H9 (cell line): ENCODE measurements around the gene MS4A4A. TPM values are rescaled to one million over a fixed set of nuclear protein-coding genes. Genes with fewer than 3 reads are reported as not detected.

Experiments used
- DNase-seq: peaks from one replicate; pipeline ENCODE4 v3.0.0-alpha.2; 2017
- H2AFZ ChIP-seq: one replicate; pipeline ENCODE4 v1.6.1; 2013; ENCODE audit warnings: mild to moderate bottlenecking, low read length, control low read depth, moderate library complexity
- H2AK5ac ChIP-seq: 2 replicates; pipeline ENCODE4 v1.6.1; 2013; ENCODE audit warnings: low read length, control low read depth, mixed read lengths; ENCODE audit not compliant: insufficient read length
- H2BK120ac ChIP-seq: one replicate; pipeline ENCODE4 v1.6.1; 2013; ENCODE audit warnings: low read depth, mild to moderate bottlenecking, low read length, control low read depth, inconsistent platforms; ENCODE audit not compliant: poor library complexity, severe bottlenecking
- H2BK12ac ChIP-seq: 2 replicates; pipeline ENCODE4 v1.6.1; 2013; ENCODE audit warnings: low read length, control low read depth, mixed read lengths, low read depth; ENCODE audit not compliant: insufficient read length
- H2BK15ac ChIP-seq: 2 replicates; pipeline ENCODE4 v1.6.1; 2013; ENCODE audit warnings: low read depth, low read length, control low read depth
- H2BK20ac ChIP-seq: one replicate; pipeline ENCODE4 v1.6.1; 2013; ENCODE audit warnings: low read depth, mild to moderate bottlenecking, low read length, control low read depth, inconsistent platforms; ENCODE audit not compliant: poor library complexity, severe bottlenecking
- H2BK5ac ChIP-seq: 2 replicates; pipeline ENCODE4 v1.6.1; 2013; ENCODE audit warnings: low read length, control low read depth, mixed read lengths; ENCODE audit not compliant: insufficient read length
- H3K14ac ChIP-seq: 2 replicates; pipeline ENCODE4 v1.6.1; 2013; ENCODE audit warnings: low read length, control low read depth; ENCODE audit not compliant: insufficient read depth
- H3K18ac ChIP-seq: 2 replicates; pipeline ENCODE4 v1.6.1; 2013; ENCODE audit warnings: low read depth, mild to moderate bottlenecking, mixed read lengths, low read length, control low read depth; ENCODE audit not compliant: insufficient read length
- H3K23ac ChIP-seq: 2 replicates; pipeline ENCODE4 v1.6.1; 2013; ENCODE audit warnings: low read length, control low read depth, mixed read lengths, low read depth; ENCODE audit not compliant: insufficient read length
- H3K23me2 ChIP-seq: 2 replicates; pipeline ENCODE4 v1.6.1; 2013; ENCODE audit warnings: low read depth, mild to moderate bottlenecking, mixed read lengths, low read length, control low read depth; ENCODE audit not compliant: insufficient read length, poor library complexity, severe bottlenecking
- H3K27ac ChIP-seq: 2 replicates; pipeline ENCODE4 v1.5.1; 2013; ENCODE audit warnings: low read length, control low read depth, mixed read lengths, low read depth; ENCODE audit not compliant: insufficient read length
- H3K27me3 ChIP-seq: 2 replicates; pipeline ENCODE4 v1.6.1; 2013; ENCODE audit warnings: low read length, control low read depth, inconsistent platforms; ENCODE audit not compliant: insufficient read depth
- H3K4ac ChIP-seq: 2 replicates; pipeline ENCODE4 v1.6.1; 2013; ENCODE audit warnings: low read depth, mild to moderate bottlenecking, control low read depth, inconsistent platforms, low read length, moderate library complexity
- H3K4me1 ChIP-seq: 2 replicates; pipeline ENCODE4 v1.6.1; 2013; ENCODE audit warnings: low read length, control low read depth, inconsistent platforms; ENCODE audit not compliant: insufficient read depth
- H3K4me2 ChIP-seq: 2 replicates; pipeline ENCODE4 v1.6.1; 2013; ENCODE audit warnings: low read length, control low read depth, mixed read lengths; ENCODE audit not compliant: insufficient read length, insufficient read depth
- H3K56ac ChIP-seq: 2 replicates; pipeline ENCODE4 v1.6.1; 2013; ENCODE audit warnings: low read depth, mild to moderate bottlenecking, mixed read lengths, low read length, control low read depth; ENCODE audit not compliant: insufficient read length
- H3K79me1 ChIP-seq: 2 replicates; pipeline ENCODE4 v1.6.1; 2013; ENCODE audit warnings: low read depth, mild to moderate bottlenecking, moderate library complexity, low read length, control low read depth, inconsistent platforms; ENCODE audit not compliant: insufficient read depth, poor library complexity, severe bottlenecking
- H3K79me2 ChIP-seq: 2 replicates; pipeline ENCODE4 v1.6.1; 2013; ENCODE audit warnings: low read length, control low read depth, inconsistent platforms; ENCODE audit not compliant: insufficient read depth
- H3K9ac ChIP-seq: 2 replicates; pipeline ENCODE4 v1.6.1; 2013; ENCODE audit warnings: low read length, control low read depth, mixed read lengths; ENCODE audit not compliant: insufficient read length; ENCODE audit errors: extremely low read depth
- H3K9me3 ChIP-seq: one replicate; pipeline ENCODE4 v1.6.1; 2013; ENCODE audit warnings: low read depth, low read length, inconsistent platforms; ENCODE audit not compliant: control insufficient read depth
- H3T11ph ChIP-seq: one replicate; pipeline ENCODE4 v1.6.1; 2013; ENCODE audit warnings: mild to moderate bottlenecking, low read length, control low read depth, inconsistent platforms
- H4K20me1 ChIP-seq: one replicate; pipeline ENCODE4 v1.6.1; 2013; ENCODE audit not compliant: control insufficient read depth, insufficient read length, insufficient read depth
- H4K5ac ChIP-seq: 2 replicates; pipeline ENCODE4 v1.6.1; 2013; ENCODE audit warnings: low read depth, mild to moderate bottlenecking, mixed read lengths, low read length, control low read depth; ENCODE audit not compliant: insufficient read length
- H4K8ac ChIP-seq: replicated peaks from 2 replicates; pipeline ENCODE4 v1.6.1; 2013; ENCODE audit warnings: low read length, control low read depth, mixed read lengths, low read depth; ENCODE audit not compliant: insufficient read length
- H4K91ac ChIP-seq: 2 replicates; pipeline ENCODE4 v1.6.1; 2013; ENCODE audit warnings: low read depth, mild to moderate bottlenecking, moderate library complexity, mixed read lengths, low read length, control low read depth; ENCODE audit not compliant: insufficient read length
- H3K27ac Mint-ChIP-seq, 3 experiments: 2 replicates in 2 of 3; 3 replicates in 1 of 3; pipeline ENCODE4 v1.8.0; 2020 to 2021; ENCODE audit warnings: mixed read lengths in 3 of 3, mild to moderate bottlenecking in 1 of 3, moderate library complexity in 1 of 3
- H3K27me3 Mint-ChIP-seq: 2 replicates; pipeline ENCODE4 v1.8.0; 2021; ENCODE audit warnings: low read depth, mild to moderate bottlenecking, moderate library complexity, mixed read lengths
- H3K36me3 Mint-ChIP-seq, 3 experiments: 2 replicates in 2 of 3; 3 replicates in 1 of 3; pipeline ENCODE4 v1.8.0; 2020 to 2021; ENCODE audit warnings: low read depth in 3 of 3, mixed read lengths in 3 of 3; ENCODE audit not compliant: insufficient read depth in 1 of 3
- H3K4me1 Mint-ChIP-seq, 2 experiments: 2 replicates each; pipeline ENCODE4 v1.8.0; 2020; ENCODE audit warnings: mixed read lengths in 2 of 2
- H3K4me3 Mint-ChIP-seq, 2 experiments: 2 replicates in 1 of 2; 3 replicates in 1 of 2; pipeline ENCODE4 v1.8.0; 2020 to 2021; ENCODE audit warnings: mild to moderate bottlenecking in 2 of 2, mixed read lengths in 2 of 2, moderate library complexity in 1 of 2
- H3K9me3 Mint-ChIP-seq, 2 experiments: 2 replicates in 1 of 2; 3 replicates in 1 of 2; pipeline ENCODE4 v1.8.0; 2020; ENCODE audit warnings: mild to moderate bottlenecking in 2 of 2, mixed read lengths in 2 of 2, moderate library complexity in 1 of 2
- WGBS: extraction: QIAGEN DNeasy Blood & Tissue Kit; methylation state at CpG from one replicate; pipeline ENCODE4 v1.1.7; 2013; ENCODE audit warnings: missing lambda C conversion rate, low lambda C conversion rate, mixed read lengths; ENCODE audit not compliant: insufficient read length; ENCODE audit errors: extremely low coverage; 5-methylcytosine and 5-hydroxymethylcytosine counted together
- total RNA-seq: library from RNA; stranded (reverse); gene quantifications from 2 replicates; pipeline ENCODE4 v1.2.1, GENCODE V29; 2021
- TF ChIP-seq, protein P1 (sequence below): fragments of 200-600 bp; sonication (generic); conservative IDR thresholded peaks from 3 replicates; pipeline ENCODE4 v1.8.0; 2021; ENCODE audit warnings: antibody characterized with exemption, mild to moderate bottlenecking

Gene MS4A4A
- total RNA-seq, 1 experiment from 2014 or later: not detected

DNA sequence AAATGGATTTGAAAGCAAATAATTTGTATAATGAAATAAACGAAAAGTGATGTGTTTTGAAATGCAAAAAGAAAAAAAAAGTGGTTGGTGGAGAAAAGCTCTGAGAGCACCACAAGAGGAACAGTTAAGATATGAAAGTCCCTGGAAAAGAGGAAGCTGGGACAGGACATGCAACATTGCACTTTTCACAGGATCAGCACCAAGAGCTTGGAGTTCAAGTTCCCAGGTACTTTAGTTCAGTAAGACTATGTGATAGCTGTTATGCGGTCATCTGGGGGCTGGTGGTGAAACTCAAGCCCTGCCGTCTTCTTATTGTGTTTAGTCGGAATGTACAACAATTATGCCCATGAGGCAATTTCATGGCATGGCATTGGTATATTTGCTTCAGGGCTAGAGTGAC, 17.1 kb upstream of the MS4A4A start:
- 100% methylated on average over 1 of the region's 4 CpGs for WGBS
- peaks cover 15 to 16% of the 10 kb centered on the region in 2 experiments for H3K9me3 Mint-ChIP-seq

More for the DNA sequence above, 17.1 kb upstream of the MS4A4A start:
- Histone ChIP-seq H3K9me3 (no peaks in the 10 kb centered on the region), H2BK12ac (no peak overlapping the region), H2BK20ac (no peak overlapping the region), H4K20me1 (no peaks in the 10 kb centered on the region), H3K27ac (no peak overlapping the region), H3K79me1 (no peaks in the 10 kb centered on the region), H3K23me2 (no peaks in the 10 kb centered on the region), H3K56ac (no peak overlapping the region), H2BK120ac (no peak overlapping the region), H3K27me3 (no peaks in the 10 kb centered on the region), H2BK5ac (no peak overlapping the region), H4K5ac (no peak overlapping the region), H3K23ac (no peak overlapping the region), H3K18ac (no peak overlapping the region), H3T11ph (no peak overlapping the region), H2BK15ac (no peak overlapping the region), H3K14ac (no peak overlapping the region), H3K4me1 (no peaks in the 10 kb centered on the region), H2AK5ac (no peak overlapping the region), H3K4ac (no peak overlapping the region), H4K8ac (no peak overlapping the region), H4K91ac (no peak overlapping the region), H3K9ac (no peak overlapping the region), H3K4me2 (no peak overlapping the region), H3K79me2 (no peaks in the 10 kb centered on the region), H2AFZ (no peak overlapping the region)
- TF ChIP-seq, protein P1, sequence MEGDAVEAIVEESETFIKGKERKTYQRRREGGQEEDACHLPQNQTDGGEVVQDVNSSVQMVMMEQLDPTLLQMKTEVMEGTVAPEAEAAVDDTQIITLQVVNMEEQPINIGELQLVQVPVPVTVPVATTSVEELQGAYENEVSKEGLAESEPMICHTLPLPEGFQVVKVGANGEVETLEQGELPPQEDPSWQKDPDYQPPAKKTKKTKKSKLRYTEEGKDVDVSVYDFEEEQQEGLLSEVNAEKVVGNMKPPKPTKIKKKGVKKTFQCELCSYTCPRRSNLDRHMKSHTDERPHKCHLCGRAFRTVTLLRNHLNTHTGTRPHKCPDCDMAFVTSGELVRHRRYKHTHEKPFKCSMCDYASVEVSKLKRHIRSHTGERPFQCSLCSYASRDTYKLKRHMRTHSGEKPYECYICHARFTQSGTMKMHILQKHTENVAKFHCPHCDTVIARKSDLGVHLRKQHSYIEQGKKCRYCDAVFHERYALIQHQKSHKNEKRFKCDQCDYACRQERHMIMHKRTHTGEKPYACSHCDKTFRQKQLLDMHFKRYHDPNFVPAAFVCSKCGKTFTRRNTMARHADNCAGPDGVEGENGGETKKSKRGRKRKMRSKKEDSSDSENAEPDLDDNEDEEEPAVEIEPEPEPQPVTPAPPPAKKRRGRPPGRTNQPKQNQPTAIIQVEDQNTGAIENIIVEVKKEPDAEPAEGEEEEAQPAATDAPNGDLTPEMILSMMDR: no peak
- Mint-ChIP-seq H3K4me3 (no peak overlapping the region), H3K4me1 (no peaks in the 10 kb centered on the region), H3K36me3 (peaks cover 3 to 13% (median 12%) of the 10 kb centered on the region in 3 experiments; a peak in 5 of 7 replicates), H3K27me3 (no peaks in the 10 kb centered on the region), H3K27ac (no peak overlapping the region)
- DNase-seq: no peak
